Osteoblast (primary cell): ENCODE measurements around the gene TCAIM. TPM values are rescaled to one million over a fixed set of nuclear protein-coding genes. Genes with fewer than 3 reads are reported as not detected.

Source experiments
- DNase-seq: peaks from one replicate; pipeline ENCODE4 v3.0.0; 2011; ENCODE audit warnings: low spot score, mixed read lengths; ENCODE audit not compliant: insufficient read length; ENCODE audit errors: missing footprints
- H2AFZ ChIP-seq: 2 replicates; pipeline ENCODE4 v1.6.0; 2011; ENCODE audit warnings: mild to moderate bottlenecking, low read length
- H3K27ac ChIP-seq: 2 replicates; pipeline ENCODE4 v1.5.1; 2011; ENCODE audit warnings: mild to moderate bottlenecking, low read depth, low read length, moderate library complexity
- H3K27me3 ChIP-seq: 2 replicates; pipeline ENCODE4 v1.6.0; 2012; ENCODE audit warnings: mild to moderate bottlenecking, control low read depth, inconsistent platforms, low read length, moderate library complexity; ENCODE audit not compliant: insufficient read depth
- H3K36me3 ChIP-seq: 2 replicates; pipeline ENCODE4 v1.5.1; 2011; ENCODE audit warnings: mild to moderate bottlenecking, low read length, control low read depth, moderate library complexity; ENCODE audit not compliant: insufficient read depth
- H3K4me1 ChIP-seq: 2 replicates; pipeline ENCODE4 v1.5.1; 2011; ENCODE audit warnings: mild to moderate bottlenecking, low read length, control low read depth, moderate library complexity; ENCODE audit not compliant: insufficient read depth
- H3K4me2 ChIP-seq: 2 replicates; pipeline ENCODE4 v1.6.0; 2011; ENCODE audit warnings: mild to moderate bottlenecking, low read length; ENCODE audit not compliant: insufficient read depth
- H3K4me3 ChIP-seq: fragments of 200-600 bp; sonication (generic); 3 replicates; pipeline ENCODE4 v1.5.1; 2012; ENCODE audit warnings: mild to moderate bottlenecking, low read length, inconsistent platforms; ENCODE audit not compliant: insufficient read depth
- H3K79me2 ChIP-seq: 2 replicates; pipeline ENCODE4 v1.6.0; 2012; ENCODE audit warnings: mild to moderate bottlenecking, low read length, control low read depth, inconsistent platforms; ENCODE audit not compliant: insufficient read depth
- H3K9me3 ChIP-seq: 2 replicates; pipeline ENCODE4 v1.5.1; 2011; ENCODE audit warnings: low read depth, low read length, control low read depth
- H4K20me1 ChIP-seq: 2 replicates; pipeline ENCODE4 v1.6.0; 2012; ENCODE audit warnings: mild to moderate bottlenecking, low read length, control low read depth; ENCODE audit not compliant: insufficient read depth
- CTCF ChIP-seq: IDR thresholded peaks from 2 replicates; pipeline ENCODE4 v1.5.1; 2011; ENCODE audit warnings: mild to moderate bottlenecking, low read depth, low read length, moderate library complexity; ENCODE audit errors: extremely low read depth
- total RNA-seq: library from RNA; depleted of rRNA; stranded (reverse); fragments of >200 nt; gene quantifications from 2 replicates; pipeline ENCODE4 v1.2.3, GENCODE V29; 2012

Gene TCAIM
- 28.9 and 33.7 TPM in 2 replicates for total RNA-seq

- Histone ChIP-seq H3K4me3 (peak within 1 kb of the TSS; percentile 98), H2AFZ (peak within 1 kb of the TSS; percentile 98), H3K9me3 (no peaks in the 10 kb centered on the region), H3K4me2 (peak within 1 kb of the TSS; percentile 85), H4K20me1 (no peaks in the 10 kb centered on the region), H3K27me3 (peaks cover 14% of the 10 kb centered on the region), H3K4me1 (peaks cover 22% of the 10 kb centered on the region), H3K36me3 (no peaks in the 10 kb centered on the region), H3K27ac (peak within 1 kb of the TSS; percentile 80), H3K79me2 (peaks cover 23% of the 10 kb centered on the region)
- peak; percentile 99 for DNase-seq
- TF ChIP-seq CTCF: no peak
Observed at GRCh38 chr3:44338010-44338827, at the start of gene TCAIM. TCAIM (plus strand) TSS chr3:44338766; CDS start chr3:44354783, 16,017 bp downstream.

GRCh38 chr3:44289882-44290462 is 48.6 kb upstream of the TCAIM start:
- no peak overlapping the region for H3K27ac ChIP-seq
- H3K9me3 ChIP-seq: no peaks in the 10 kb centered on the region
- H3K4me3 ChIP-seq: no peak overlapping the region
- H3K79me2 ChIP-seq: no peaks in the 10 kb centered on the region
- no peaks in the 10 kb centered on the region for H4K20me1 ChIP-seq
- TF ChIP-seq CTCF: no peak
- no peaks in the 10 kb centered on the region for H3K27me3 ChIP-seq
- H3K4me1 ChIP-seq: no peaks in the 10 kb centered on the region
- no peaks in the 10 kb centered on the region for H3K36me3 ChIP-seq
- no peak for DNase-seq
- no peak overlapping the region for H2AFZ ChIP-seq
- H3K4me2 ChIP-seq: no peak overlapping the region

GRCh38 chr3:44292276-44292675 is 46.3 kb upstream of the TCAIM start:
- no peak overlapping the region for H3K27ac ChIP-seq
- no peak for TF ChIP-seq CTCF
- no peak for DNase-seq
- no peaks in the 10 kb centered on the region for H3K4me1 ChIP-seq
- H3K4me2 ChIP-seq: no peak overlapping the region
- H4K20me1 ChIP-seq: no peaks in the 10 kb centered on the region
- H3K27me3 ChIP-seq: no peaks in the 10 kb centered on the region
- no peaks in the 10 kb centered on the region for H3K9me3 ChIP-seq
- H3K36me3 ChIP-seq: no peaks in the 10 kb centered on the region
- no peak overlapping the region for H2AFZ ChIP-seq
- H3K4me3 ChIP-seq: no peak overlapping the region
- no peaks in the 10 kb centered on the region for H3K79me2 ChIP-seq

- Histone ChIP-seq H3K4me1 (no peaks in the 10 kb centered on the region), H3K79me2 (no peaks in the 10 kb centered on the region), H2AFZ (no peak overlapping the region), H3K36me3 (no peaks in the 10 kb centered on the region), H3K4me3 (no peak overlapping the region), H4K20me1 (no peaks in the 10 kb centered on the region), H3K27me3 (no peaks in the 10 kb centered on the region), H3K27ac (no peak overlapping the region), H3K4me2 (no peak overlapping the region), H3K9me3 (no peaks in the 10 kb centered on the region)
- no peak for TF ChIP-seq CTCF
- DNase-seq: no peak
Observed at GRCh38 chr3:44292947-44293346, 45.6 kb upstream of the TCAIM start.
